ENCODE measurements around the gene CCNG1. TPM values are rescaled to one million over a fixed set of nuclear protein-coding genes. Genes with fewer than 3 reads are reported as not detected.
"Not testable (repeated sequence)": the region's sequence is repeated elsewhere in the genome, so short reads cannot be mapped to it uniquely, and the experiment has no call there.

The CCNG1 gene
- total RNA-seq, 1 donor from 2014 or later, result 379 TPM

DNA sequence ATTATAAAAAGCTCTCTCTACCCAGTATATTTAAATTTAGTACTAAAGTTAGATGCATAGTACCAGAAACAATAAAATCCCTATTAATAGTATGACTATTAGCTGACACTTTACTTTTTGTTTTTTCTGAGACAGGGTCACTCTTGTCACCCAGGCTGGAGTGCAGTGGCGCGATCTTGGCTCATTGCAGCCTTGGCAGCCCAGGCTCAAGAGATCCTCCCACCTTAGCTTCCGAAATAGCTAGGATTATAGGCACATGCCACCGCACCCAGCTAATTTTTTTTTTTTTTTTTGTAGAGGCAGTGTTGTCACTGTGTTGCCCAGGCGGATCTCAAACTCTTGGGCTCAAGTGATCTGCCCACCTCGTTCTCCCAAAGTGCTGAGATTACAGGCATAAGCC lies 8.0 kb downstream of the CCNG1 start:
- no peak for DNase-seq

DNA sequence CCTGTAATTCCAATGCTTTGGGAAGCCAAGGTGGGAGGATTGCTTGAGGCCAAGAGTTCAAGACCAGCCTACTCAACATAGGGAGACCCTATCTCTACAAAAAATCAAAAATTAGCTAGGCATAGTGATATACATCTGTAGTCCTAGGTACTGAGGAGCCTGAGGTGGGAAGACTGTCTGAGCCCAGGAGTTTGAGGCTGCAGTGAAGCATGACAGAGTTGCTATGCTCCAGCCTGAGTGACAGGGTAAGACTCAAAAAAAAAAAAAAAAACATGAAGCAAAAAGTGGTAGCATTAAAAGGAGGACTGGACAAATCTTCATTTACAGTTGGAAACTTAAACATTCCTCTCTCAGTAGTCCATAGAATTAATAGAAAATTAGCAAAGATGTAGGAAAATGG lies 9.8 kb downstream of the CCNG1 start:
- no peak for DNase-seq

DNA sequence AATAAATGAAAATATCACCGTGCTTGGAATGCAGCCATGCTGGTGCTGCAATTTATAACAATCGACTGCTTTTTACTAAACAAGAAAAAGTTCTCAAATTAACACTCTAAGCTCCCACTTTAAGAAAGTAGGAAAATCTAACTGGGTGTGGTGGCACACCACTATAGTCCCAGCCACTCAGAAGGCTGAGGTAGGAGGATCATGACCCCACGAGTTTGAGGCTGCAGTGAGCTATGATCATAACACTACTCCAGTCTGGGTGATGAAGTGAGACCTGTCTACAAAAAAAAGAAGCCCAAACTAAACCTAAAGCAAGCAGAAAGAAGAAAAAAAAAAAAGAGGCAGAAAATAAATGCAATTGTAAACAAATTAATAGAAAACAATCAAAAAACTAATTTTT lies 10.5 kb downstream of the CCNG1 start:
- no peak for DNase-seq

DNA sequence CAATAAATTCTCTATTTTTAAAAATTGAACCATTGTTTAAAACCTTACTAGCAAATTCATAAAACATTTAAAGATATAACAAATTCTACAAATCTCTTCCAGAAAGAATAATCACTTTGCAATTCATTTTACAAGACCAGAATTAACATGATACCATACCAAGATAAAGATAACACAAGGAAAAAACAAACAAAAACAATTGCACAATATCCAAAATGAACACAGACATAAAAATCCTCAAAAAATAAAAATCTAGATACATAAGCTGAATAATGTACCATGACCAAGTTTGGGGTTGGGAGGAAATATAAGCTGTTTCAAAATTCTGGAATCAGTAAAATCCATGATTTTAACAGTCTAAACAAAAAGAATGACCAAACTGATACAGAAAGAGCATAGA lies 11.1 kb downstream of the CCNG1 start:
- no peak for DNase-seq

DNA sequence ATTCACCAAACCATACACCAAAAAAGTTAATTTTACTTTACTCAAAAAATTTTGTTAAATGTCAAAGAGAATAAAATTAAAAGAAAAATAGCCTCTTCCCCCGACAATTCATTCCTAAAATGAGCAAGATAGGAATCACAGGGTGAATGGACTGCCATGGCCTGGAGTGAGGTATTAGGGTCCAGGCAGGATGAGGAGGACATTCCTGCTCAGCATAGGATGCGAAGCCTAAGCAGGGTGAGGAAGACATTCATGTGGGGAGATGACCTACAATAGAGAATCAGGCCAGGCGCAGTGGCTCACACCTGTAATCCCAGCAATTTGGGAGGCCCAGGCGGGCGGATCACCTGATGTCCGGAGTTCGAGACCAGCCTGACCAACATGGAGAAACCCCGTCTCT lies 14.1 kb downstream of the CCNG1 start:
- DNase-seq, result no peak

DNA sequence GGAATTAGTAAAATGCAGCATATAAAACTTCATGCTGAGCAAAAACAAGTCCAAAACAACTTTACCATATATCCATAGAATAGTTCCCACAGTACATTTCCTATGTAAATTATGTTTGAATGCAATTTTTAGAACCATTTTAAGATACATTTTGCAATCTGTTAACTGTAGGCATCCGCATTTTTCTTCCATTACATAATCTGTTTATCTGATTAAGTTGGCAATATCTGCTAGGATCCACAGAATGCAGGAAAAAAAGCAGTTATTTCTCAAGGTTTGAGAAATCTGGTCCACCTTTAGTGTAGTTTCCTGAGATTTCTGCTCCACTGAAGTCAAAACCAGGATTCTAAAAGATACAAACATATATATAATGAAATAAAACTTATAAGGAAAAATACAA lies 16.3 kb downstream of the CCNG1 start:
- no peak for DNase-seq

DNA sequence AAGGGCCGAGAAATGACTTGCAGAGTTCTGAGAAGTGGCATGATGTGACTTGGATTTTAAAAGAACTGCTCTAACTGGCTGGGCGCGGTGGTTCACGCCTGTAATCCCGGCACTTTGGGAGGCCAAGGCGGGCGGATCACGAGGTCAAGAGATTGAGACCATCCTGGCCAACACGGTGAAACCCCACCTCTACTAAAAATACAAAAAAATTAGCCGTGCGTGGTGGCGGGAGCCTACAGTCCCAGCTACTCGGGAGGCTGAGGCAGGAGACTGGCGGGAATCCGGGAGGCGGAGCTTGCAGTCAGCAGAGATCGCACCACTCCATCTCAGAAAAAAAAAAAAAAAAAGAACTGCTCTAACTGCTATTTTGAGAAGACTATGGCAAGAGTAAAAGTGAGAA lies 18.0 kb downstream of the CCNG1 start:
- DNase-seq, result not testable (repeated sequence)

DNA sequence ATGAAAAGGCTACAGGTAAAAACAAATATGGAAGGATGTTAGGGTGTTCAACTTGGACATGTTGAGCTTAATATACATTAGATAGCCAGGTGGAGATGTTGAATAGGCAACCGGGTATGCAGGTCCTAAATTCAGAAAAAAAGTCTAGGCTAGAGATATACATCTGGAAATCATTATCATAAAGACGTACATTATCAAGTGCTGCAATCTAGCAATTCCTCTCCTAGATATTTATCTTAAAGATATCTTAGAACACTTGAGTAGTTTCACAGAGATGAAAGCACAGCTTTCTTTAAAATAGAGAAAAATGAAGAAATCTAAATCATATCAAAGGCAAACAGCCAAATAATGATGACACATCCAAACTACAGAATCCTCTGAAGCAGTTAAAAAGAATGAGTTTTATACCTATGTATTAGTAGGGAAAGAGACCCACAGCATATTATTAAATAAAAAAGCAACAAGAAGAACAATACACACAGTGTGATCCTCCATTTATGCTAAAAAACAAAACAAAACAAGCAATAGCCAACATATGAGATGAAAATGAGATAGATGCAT lies 18.7 kb downstream of the CCNG1 start:
- DNase-seq, result no peak

DNA sequence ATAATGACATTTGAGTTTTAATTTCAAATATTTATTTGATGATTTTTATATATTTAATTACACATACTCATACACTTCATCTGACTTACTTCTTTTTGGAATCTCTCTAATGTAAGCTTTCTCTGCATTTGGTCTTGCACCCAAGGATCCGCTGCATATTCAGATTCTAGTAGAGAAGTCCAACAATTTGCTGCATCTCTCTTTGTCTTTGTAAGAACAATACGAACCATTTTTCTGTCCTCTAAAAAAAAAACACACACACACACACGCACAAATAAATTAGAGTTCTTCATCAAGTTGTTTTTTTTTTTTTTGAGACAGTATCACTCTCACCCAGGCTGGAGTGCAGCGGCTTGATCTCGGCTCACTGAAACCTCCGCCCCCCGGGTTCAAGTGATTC lies 19.4 kb downstream of the CCNG1 start:
- DNase-seq, result no peak

DNA sequence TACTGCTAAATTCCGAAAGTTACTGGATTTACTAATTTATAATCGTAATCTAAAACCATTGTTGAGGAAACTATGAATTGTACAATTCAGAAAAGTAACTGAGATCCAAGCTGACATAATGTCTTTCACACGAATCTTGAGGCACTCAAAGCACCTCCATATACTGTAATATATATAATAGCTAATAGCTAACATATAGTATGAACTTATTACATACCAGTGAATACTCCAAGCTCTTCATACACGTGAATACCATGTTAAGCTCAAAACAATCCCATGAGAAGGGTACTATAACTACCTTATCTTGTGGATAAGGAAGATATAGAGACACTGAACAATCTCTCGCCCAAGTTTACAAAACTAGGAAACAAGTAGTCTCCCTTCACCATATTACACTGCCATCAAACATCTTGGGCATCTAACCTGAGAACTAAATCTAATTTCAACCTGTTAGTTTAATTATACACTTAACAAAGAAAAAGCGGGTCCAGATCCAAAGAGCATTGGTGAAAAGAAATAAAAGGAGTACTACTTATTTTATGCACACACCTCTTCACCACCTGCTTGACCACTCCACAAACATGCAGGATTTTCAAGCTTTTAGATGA lies 21.5 kb downstream of the CCNG1 start:
- DNase-seq, result no peak

DNA sequence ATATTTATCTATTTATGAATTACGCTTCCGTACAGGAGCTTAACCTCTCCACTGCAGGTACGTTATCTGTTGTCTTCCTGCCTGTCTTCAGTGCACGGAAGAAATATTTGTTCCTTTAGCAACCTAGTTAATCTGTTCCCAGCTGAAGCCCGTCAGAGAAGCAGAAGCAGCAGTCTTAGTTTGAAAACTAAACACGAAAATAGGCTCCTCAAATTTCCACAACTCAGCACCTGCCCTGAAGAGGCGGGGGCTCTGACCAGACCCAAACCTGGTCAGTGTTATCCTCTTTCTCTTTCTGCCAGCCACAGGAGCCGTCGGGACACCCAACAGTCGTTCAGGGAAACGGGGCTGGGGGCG lies 22.0 kb downstream of the CCNG1 start:
- DNase-seq, result no peak

DNA sequence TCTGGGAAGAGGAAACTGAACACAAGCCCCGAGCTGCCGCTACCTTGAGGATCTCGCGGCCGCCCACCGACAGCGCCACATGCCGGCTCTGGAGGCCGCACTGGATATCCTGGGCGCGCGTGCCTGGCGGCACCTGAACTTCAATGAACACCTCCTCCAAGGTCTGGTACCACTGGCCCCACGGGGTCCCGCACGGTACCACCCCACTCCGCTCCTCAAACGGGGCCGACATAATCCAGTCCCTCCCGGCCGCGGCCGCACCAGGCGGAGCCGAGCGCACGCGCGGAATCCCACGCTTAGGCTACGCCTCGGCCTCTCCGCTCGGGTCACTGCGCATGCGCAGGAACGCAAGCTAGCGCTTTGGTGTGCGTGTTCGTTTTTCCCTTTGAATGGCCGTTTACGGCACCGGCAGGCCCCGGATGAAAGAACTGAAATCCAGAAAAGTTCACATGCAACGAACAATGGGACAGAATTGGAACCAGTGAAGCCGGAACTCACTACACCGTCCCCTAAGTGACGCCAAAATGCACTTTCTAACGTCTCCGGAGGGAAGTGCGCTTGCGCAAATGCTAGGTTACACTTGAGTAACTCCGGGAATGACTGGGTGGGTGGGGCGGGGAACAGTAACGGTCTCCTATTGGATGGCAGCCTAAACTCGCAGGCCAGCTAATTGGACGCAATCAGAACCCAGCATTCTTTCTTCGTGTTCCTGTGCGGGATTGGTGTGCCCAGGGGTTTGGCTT lies 22.6 kb downstream of the CCNG1 start, which contains the start of gene NUDCD2:
TSS of gene NUDCD2 (minus strand) at position 284 of the 743 bp plus-strand sequence. CDS start at position 232, 52 bp downstream.
- peak; percentile 99 for DNase-seq

DNA sequence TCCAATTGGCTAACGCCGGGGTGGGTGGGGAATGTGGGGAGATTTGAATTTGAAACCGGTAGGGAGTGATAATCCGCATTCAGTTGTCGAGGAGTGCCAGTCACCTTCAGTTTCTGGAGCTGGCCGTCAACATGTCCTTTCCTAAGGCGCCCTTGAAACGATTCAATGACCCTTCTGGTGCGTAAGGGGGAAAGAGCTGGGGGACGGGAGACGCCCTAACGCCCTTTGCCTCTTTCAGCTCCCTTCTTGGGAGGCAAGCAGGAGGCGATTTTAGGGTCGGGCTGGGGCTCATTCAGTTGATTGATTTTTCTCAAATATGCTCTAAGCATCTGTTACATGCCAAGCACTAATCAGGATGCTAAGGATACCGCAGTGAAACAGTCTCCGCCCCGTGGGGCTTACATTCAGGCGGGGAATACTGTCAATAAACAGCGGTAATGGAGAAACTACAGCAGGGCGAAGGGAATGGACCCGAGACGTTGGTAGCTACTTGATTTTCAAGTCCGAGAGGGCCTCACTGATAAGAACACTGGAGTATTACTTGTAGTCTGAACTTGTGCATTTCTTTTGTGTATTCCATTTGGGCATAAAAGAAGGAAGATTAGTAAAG lies 23.3 kb downstream of the CCNG1 start, which contains the start of gene HMMR:
TSS of gene HMMR (plus strand) at position 71 of the 610 bp plus-strand sequence. CDS start at position 132, 61 bp downstream.
- peak; percentile 45 for DNase-seq

DNA sequence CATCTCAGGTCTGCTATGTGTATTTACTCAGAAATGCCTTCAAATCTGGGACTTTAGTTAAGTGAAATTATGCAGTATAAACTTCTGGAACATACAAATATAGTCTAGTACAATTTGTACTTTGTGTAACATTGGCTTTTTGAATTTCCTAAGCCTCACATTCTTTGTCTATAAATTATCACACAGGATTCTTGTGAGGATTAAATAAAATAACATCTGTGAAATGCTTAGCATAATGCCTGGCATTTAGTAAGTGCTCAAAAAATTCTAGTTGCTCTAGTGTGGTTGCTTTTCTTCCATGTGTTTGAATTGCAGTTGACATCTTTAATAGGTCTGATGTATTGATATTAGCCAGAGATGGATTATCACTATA lies 25.7 kb downstream of the CCNG1 start:
- no peak for DNase-seq

DNA sequence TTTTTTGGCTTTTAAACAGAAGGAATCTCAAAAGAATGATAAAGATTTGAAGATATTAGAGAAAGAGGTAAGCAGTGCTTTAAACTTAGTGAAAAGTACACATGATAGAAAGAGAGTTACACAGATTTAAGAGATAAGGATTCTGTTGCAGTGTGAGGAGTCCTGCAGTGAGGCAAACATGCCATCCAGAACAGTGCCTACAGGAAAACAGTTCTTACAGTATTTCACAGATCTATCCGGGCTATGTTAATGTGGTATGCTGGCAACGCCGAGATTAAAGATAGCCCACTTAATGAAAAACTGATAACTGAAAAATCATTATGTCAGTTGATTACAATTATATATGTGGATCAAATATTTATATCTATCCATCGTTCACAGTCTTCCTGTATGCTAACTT lies 30.3 kb downstream of the CCNG1 start:
- no peak for DNase-seq

DNA sequence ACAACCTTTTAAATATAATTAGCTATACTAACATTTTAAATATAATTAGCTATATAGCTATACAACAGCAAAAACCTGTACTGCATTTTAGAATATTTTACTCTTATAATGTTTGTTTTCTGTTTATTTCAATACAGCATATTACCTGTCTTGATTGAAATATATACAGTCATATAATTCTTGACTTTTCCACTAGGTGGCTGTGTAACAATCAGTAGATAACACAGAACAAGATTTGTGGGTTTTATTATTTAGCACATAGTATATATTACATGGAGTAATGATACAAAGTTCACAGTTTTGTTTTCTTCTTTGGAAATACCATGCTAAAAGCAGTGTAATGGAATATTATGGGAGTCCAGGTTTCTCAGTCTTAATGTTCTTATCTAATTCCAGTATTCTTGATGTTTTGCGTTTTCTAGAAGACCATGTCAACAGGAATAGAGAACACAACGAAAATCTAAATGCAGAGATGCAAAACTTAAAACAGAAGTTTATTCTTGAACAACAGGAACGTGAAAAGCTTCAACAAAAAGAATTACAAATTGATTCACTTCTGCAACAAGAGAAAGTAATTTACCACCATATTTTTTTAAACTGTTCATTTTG lies 36.3 kb downstream of the CCNG1 start:
- peak; percentile 41 for DNase-seq

DNA sequence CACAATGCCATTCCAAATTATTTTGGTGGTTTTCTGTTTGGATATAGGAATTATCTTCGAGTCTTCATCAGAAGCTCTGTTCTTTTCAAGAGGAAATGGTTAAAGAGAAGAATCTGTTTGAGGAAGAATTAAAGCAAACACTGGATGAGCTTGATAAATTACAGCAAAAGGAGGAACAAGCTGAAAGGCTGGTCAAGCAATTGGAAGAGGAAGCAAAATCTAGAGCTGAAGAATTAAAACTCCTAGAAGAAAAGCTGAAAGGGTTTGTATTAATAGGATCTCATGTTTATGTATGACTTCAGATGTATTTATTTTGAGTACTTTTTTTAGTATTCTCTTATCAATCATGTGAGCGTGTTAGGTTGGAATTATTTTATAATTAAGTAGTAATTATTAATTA lies 38.0 kb downstream of the CCNG1 start:
- no peak for DNase-seq

DNA sequence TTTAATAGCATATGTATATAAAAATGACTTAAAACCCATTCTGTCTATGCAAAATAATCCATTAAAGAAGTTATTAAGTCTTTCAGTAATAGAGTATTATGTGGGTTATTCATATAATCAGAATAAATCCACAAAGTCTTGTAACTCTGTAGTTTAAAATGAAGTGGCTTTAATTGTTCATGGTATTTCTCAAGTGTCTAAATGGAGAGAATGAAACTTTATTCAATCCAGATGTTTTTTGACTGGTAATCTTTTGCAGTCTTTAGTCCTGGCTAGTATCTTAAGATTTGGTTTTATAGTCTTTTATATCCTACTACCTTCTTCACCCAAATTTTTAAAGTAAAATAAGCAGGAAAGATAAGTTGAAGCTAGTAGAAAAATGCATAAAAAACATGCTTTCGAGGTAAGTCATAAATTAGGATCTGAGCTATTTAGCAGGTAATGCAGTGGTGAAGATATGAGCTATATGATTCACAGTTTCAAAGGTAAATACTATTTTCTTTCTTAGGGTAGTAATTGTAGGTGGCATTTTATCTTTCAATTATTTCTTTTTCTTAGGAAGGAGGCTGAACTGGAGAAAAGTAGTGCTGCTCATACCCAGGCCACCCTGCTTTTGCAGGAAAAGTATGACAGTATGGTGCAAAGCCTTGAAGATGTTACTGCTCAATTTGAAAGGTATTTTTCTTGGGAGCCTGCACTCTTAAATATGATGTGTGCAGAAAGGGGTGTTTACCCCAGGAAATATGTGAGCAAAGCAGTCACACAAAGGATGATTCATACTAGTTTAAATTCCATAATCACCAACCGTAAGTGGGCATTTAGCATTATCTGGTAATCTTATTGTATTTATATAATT lies 41.0 kb downstream of the CCNG1 start:
- peak; percentile 51 for DNase-seq

DNA sequence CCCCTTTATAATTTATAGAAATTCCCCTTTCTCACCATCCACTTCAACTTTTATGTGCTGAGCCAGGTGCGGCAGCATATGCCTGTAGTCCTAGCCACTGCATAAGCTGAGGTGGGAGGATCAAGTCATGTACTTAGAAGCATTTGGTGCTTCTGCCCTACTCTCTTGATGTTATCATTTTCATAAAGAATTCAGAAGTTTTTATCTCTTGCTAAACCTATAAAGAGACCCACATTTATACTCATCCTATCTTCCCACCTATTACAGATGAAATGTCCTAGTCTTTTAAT lies 41.5 kb downstream of the CCNG1 start:
- DNase-seq, result no peak

DNA sequence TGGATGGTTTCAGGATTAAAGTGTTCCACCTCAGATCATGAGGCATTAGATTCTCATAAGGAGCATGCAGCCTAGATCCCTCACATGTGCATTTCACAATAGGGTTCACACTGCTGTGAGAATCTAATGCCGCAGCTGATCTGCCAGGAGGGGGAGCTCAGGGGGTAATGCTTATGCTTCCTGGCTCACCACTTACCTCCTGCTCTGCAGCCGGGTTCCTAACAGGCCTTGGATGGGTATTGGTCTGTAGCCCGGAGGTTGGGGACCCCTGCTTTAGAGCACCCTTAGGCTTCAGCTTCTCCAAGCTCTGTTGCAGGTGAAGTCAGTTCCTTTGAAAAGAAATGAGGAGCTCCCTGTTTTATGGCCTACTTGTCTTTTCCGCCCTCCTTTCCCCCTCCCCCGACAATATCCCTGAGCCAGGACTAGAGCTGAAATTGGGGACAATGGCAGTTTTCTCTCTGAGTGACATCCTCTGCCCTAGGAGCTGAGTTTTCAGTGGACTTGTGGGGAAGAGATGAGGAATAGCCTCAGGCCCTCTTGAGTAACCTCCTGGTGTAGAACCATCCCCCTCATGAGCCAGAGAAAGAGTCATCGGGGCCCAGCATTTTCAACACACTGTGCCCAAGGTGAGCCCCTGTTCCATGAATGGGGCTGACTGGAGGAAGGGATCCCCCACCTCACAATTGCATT lies 51.8 kb downstream of the CCNG1 start:
- DNase-seq, result peak; percentile 35

DNA sequence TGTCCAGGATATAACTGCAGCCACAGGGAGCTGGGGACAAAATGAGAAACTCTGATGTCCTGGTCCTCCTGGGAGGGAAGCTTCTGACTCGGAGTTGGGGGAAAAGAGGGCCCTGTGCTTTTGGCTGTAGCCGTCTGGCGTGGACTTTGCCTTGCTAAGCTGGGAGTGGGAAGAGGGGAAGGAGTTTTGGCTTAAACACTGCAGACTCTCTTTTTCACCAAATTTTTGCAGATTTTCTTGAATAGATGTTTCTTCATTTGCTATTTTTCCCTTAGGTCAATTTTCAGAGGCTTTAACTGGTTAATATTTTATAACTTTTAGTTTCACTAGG lies 52.3 kb downstream of the CCNG1 start:
- DNase-seq, result no peak
